Stimulated activated CD8-positive, alpha-beta memory T cell treated with anti-CD3 and anti-CD28 coated beads, Interleukin-15, amount 100 ng/mL, for 4 hours (primary cell): ENCODE measurements around the gene TFDP2.

Source experiments
- DNase-seq, 2 donors: peaks; one replicate each; pipeline ENCODE4 v3.0.0-alpha.2; 2020; ENCODE audit warnings: low read depth in 2 of 2

TFDP2 gene

GRCh38 chr3:141965471-141965870 lies 183.9 kb downstream of the TFDP2 start:
- no peak for DNase-seq

- no peak for DNase-seq
Observed at GRCh38 chr3:141963301-141963700, 186.0 kb downstream of the TFDP2 start.

- DNase-seq: no peak
Observed at GRCh38 chr3:141960731-141961130, 188.6 kb downstream of the TFDP2 start.

- no peak for DNase-seq
Observed at GRCh38 chr3:141959589-141960554, 189.5 kb downstream of the TFDP2 start.

- no peak for DNase-seq
Observed at GRCh38 chr3:141955175-141955574, 194.2 kb downstream of the TFDP2 start.

- DNase-seq: no peak
Observed at GRCh38 chr3:141952611-141953010, 196.7 kb downstream of the TFDP2 start.

GRCh38 chr3:141950572-141951493 lies 198.5 kb downstream of the TFDP2 start:
- DNase-seq: no peak

- no peak for DNase-seq
Observed at GRCh38 chr3:141949972-141950371, 199.4 kb downstream of the TFDP2 start.

GRCh38 chr3:141949399-141949798 lies 199.9 kb downstream of the TFDP2 start:
- DNase-seq: no peak

- DNase-seq: no peak
Observed at GRCh38 chr3:141945726-141946485, 203.4 kb downstream of the TFDP2 start.

- DNase-seq: no peak
Observed at GRCh38 chr3:141942006-141942405, 207.3 kb downstream of the TFDP2 start.

GRCh38 chr3:141941093-141941492 lies 208.3 kb downstream of the TFDP2 start:
- no peak for DNase-seq

- DNase-seq: no peak
Observed at GRCh38 chr3:141940194-141940776, 209.1 kb downstream of the TFDP2 start.

- no peak for DNase-seq
Observed at GRCh38 chr3:141939759-141940158, 209.6 kb downstream of the TFDP2 start.

- no peak for DNase-seq
Observed at GRCh38 chr3:141938011-141938500, 211.3 kb downstream of the TFDP2 start.

- no peak for DNase-seq
Observed at GRCh38 chr3:141934354-141934753, 215.0 kb downstream of the TFDP2 start.

GRCh38 chr3:141933421-141934300 lies 215.7 kb downstream of the TFDP2 start:
- no peak for DNase-seq

- no peak for DNase-seq
Observed at GRCh38 chr3:141930801-141931200, 218.5 kb downstream of the TFDP2 start.

- DNase-seq: no peak
Observed at GRCh38 chr3:141929341-141929995, 219.9 kb downstream of the TFDP2 start.
